ENCODE data around the gene SMAD5.

DNA sequence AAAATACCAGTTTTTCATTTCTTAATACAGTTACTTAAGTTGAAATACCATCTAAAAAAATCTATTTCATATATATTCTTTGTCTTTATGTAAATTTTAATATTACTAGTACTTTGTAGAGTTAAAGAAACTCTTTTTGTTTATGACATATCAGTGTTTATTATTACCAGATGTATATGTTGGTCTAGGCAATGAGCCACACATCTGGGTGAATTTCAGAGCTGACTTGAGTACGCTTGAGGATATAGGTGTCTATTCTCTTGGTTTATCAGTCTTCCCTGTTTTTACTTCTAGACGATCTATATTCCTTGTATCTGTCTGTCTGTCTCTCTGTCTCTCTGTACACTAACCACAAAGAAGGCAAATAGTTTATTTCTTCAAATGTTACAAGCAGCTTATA lies 2.9 kb downstream of the SMAD5 start:
- no peak for TF ChIP-seq EZH2 (IDR thresholded peaks at IDR 0.05; ENCODE audit: low read depth, low read length, severe bottlenecking)
- TF ChIP-seq, protein P1, sequence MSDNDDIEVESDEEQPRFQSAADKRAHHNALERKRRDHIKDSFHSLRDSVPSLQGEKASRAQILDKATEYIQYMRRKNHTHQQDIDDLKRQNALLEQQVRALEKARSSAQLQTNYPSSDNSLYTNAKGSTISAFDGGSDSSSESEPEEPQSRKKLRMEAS (IDR thresholded peaks at IDR 0.05) = no peak
- no peak for TF ChIP-seq EP300 (IDR thresholded peaks at IDR 0.05; ENCODE audit: borderline replicate concordance in 1 of 2, low read depth in 2 of 2, low read length in 2 of 2)
- no peak for TF ChIP-seq YY1 (IDR thresholded peaks at IDR 0.05; ENCODE audit: low read depth, low read length)
- no peak for TF ChIP-seq BCL11A (IDR thresholded peaks at IDR 0.05; ENCODE audit: low read depth in 2 of 2, low read length in 2 of 2)
- TF ChIP-seq, protein P2, sequence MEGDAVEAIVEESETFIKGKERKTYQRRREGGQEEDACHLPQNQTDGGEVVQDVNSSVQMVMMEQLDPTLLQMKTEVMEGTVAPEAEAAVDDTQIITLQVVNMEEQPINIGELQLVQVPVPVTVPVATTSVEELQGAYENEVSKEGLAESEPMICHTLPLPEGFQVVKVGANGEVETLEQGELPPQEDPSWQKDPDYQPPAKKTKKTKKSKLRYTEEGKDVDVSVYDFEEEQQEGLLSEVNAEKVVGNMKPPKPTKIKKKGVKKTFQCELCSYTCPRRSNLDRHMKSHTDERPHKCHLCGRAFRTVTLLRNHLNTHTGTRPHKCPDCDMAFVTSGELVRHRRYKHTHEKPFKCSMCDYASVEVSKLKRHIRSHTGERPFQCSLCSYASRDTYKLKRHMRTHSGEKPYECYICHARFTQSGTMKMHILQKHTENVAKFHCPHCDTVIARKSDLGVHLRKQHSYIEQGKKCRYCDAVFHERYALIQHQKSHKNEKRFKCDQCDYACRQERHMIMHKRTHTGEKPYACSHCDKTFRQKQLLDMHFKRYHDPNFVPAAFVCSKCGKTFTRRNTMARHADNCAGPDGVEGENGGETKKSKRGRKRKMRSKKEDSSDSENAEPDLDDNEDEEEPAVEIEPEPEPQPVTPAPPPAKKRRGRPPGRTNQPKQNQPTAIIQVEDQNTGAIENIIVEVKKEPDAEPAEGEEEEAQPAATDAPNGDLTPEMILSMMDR (IDR thresholded peaks at IDR 0.05; ENCODE audit: control extremely low read depth in 1 of 3, insufficient read depth in 1 of 3, low read depth in 1 of 3, low read length in 3 of 3) = no peak
- TF ChIP-seq, protein P3, sequence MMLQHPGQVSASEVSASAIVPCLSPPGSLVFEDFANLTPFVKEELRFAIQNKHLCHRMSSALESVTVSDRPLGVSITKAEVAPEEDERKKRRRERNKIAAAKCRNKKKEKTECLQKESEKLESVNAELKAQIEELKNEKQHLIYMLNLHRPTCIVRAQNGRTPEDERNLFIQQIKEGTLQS (IDR thresholded peaks at IDR 0.05; ENCODE audit: insufficient read depth, low read depth, low read length) = no peak
- no peak for TF ChIP-seq GABPA (IDR thresholded peaks at IDR 0.05; ENCODE audit: borderline replicate concordance, insufficient read depth, low read length)
- no peak for TF ChIP-seq POLR2A (IDR thresholded peaks at IDR 0.05; ENCODE audit: control extremely low read depth in 1 of 2, low read depth in 2 of 2, low read length in 2 of 2)
- TF ChIP-seq SIN3A (conservative IDR thresholded peaks at IDR 0.05 in 1 of 2, IDR thresholded peaks at IDR 0.05 in 1 of 2; ENCODE audit: low read depth in 1 of 2, low read length in 2 of 2) = no peak
- TF ChIP-seq HDAC6 (IDR thresholded peaks at IDR 0.05; ENCODE audit: low read depth, low read length) = no peak
- no peak for TF ChIP-seq KDM1A (IDR thresholded peaks at IDR 0.05; ENCODE audit: borderline replicate concordance, low read length)
- TF ChIP-seq POLR2AphosphoS5 (IDR thresholded peaks at IDR 0.05; ENCODE audit: low read depth, low read length) = no peak
- no peak for TF ChIP-seq TEAD4 (IDR thresholded peaks at IDR 0.05; ENCODE audit: low read depth, low read length)

Data from H1 (cell line).